Measurements from ENCODE around the gene LTB4R. TPM values are rescaled to one million over a fixed set of nuclear protein-coding genes. Genes with fewer than 3 reads are reported as not detected.
A peak's percentile ranks its signal among the peaks of the same experiment; 100 is the strongest.
"Not testable (repeated sequence)": the region's sequence is repeated elsewhere in the genome, so short reads cannot be mapped to it uniquely, and the experiment has no call there.

LTB4R gene
- total and polyA plus RNA-seq, 9 of the 15 experiments (the other 6 are each of a cell fraction or from before 2014, with no cell fraction given), result 0.38 to 10.5 (median 2.8) TPM

- in situ Hi-C loops (cut with MboI); H3K79me2 ChIP-seq (ENCODE audit: control insufficient read depth, insufficient read depth, low read length); H3K4me1 ChIP-seq (replicated peaks in 1 of 2; ENCODE audit: control insufficient read depth in 2 of 2, insufficient read depth in 2 of 2, low read length in 2 of 2); H3K9me1 ChIP-seq (ENCODE audit: control insufficient read depth, insufficient read depth, low read length); POLR2A ChIA-PET; H4K20me1 ChIP-seq (replicated peaks; ENCODE audit: control insufficient read depth, insufficient read depth, low read length); H3K36me3 ChIP-seq (ENCODE audit: control insufficient read depth, insufficient read depth, low read length); ATAC-seq; H2AFZ ChIP-seq (ENCODE audit: low read depth, low read length); CTCF ChIA-PET (ENCODE audit: low intra/inter-chr PET ratio); H3K9ac ChIP-seq (ENCODE audit: insufficient read depth in 1 of 2, low read depth in 2 of 2, low read length in 2 of 2); FAIRE-seq; intact Hi-C loops (cut with micrococcal nuclease); BruUV-seq (replicated peaks); H3K27ac ChIP-seq (ENCODE audit: extremely low read depth, low read depth, low read length); H3K27me3 ChIP-seq (ENCODE audit: control insufficient read depth in 2 of 2, insufficient read depth in 2 of 2, low read length in 2 of 2); H3K4me3 ChIP-seq; DNase-seq (ENCODE audit: extremely low read depth in 1 of 4, low spot score in 3 of 4); H3K9me3 ChIP-seq (replicated peaks; ENCODE audit: control insufficient read depth, insufficient read depth, low read depth, low read length); H3K4me2 ChIP-seq (ENCODE audit: insufficient read depth, low read length): not testable (repeated sequence)
- WGBS (ENCODE audit: insufficient coverage, low coverage, missing lambda C conversion rate), result 7% methylated on average over 1 of the region's 3 CpGs
- TF ChIP-seq RBM25 (IDR thresholded peaks at IDR 0.05; ENCODE audit: low read depth, low read length, severe bottlenecking), result peak; percentile 17
These were observed 43.2 kb downstream of the LTB4R start for GRCh38 chr14:24354482-24354825.

DNA sequence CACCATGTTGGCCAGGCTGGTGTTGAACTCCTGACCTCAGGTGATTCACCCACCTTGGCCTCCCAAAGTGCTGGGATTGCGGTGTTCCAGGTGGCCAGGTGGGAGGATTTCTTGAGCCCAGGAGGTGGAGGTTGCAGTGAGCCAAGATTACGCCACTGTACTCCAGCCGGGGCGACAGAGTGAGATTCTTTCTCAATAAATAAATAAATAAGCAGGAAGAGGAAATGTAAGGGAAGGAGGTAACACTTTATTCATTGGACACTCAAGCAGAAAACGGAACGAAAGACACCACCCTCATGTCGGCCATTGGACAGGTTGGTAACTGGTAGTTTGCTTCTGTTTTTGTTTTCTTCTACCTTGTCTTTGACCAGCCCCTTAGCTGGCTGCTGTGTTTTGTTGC, 43.7 kb downstream of the LTB4R start:
- in situ Hi-C loops (cut with MboI) (no loop called here), intact Hi-C loops (cut with micrococcal nuclease) (no loop called here)
- POLR2A ChIA-PET, result interaction anchor here (0.7 kb wide), 1 partner anchor 11 kb away, joined by 3 read pairs; no protein-coding TSS in a partner anchor
- no peaks in the 10 kb centered on the region for H3K36me3 ChIP-seq (ENCODE audit: control insufficient read depth, insufficient read depth, low read length)
- FAIRE-seq, result no peak
- H3K4me1 ChIP-seq (replicated peaks in 1 of 2; ENCODE audit: control insufficient read depth in 2 of 2, insufficient read depth in 2 of 2, low read length in 2 of 2), result peaks cover 0 to 3% of the 10 kb centered on the region in 2 experiments; a peak in 3 of 5 replicates
- no TSS peak for BruUV-seq (replicated peaks)
- H3K9me1 ChIP-seq (ENCODE audit: control insufficient read depth, insufficient read depth, low read length), result no peaks in the 10 kb centered on the region
- no peak for ATAC-seq
- H2AFZ ChIP-seq (ENCODE audit: low read depth, low read length), result peak overlapping the region; percentile 24; the same call in 1 of the 2 replicates
- no peak for DNase-seq (ENCODE audit: extremely low read depth in 1 of 4, low spot score in 3 of 4)
- 34% methylated on average over 6 of the region's 7 CpGs for WGBS (ENCODE audit: insufficient coverage, low coverage, missing lambda C conversion rate)
- no peak overlapping the region for H3K9ac ChIP-seq (ENCODE audit: insufficient read depth in 1 of 2, low read depth in 2 of 2, low read length in 2 of 2)
- H3K9me3 ChIP-seq (replicated peaks; ENCODE audit: control insufficient read depth, insufficient read depth, low read depth, low read length), result no peaks in the 10 kb centered on the region; the same call in 1 of the 2 replicates
- H3K4me2 ChIP-seq (ENCODE audit: insufficient read depth, low read length), result no peak overlapping the region
- H4K20me1 ChIP-seq (replicated peaks; ENCODE audit: control insufficient read depth, insufficient read depth, low read length), result no peaks in the 10 kb centered on the region
- H3K27me3 ChIP-seq (ENCODE audit: control insufficient read depth in 2 of 2, insufficient read depth in 2 of 2, low read length in 2 of 2), result no peaks in the 10 kb centered on the region; a peak in 1 of 5 replicates
- H3K27ac ChIP-seq (ENCODE audit: extremely low read depth, low read depth, low read length), result no peak overlapping the region
- no peaks in the 10 kb centered on the region for H3K79me2 ChIP-seq (ENCODE audit: control insufficient read depth, insufficient read depth, low read length)
- CTCF ChIA-PET (ENCODE audit: low intra/inter-chr PET ratio), result no interaction called here
- no peak overlapping the region for H3K4me3 ChIP-seq
- TF ChIP-seq EGR1 (conservative IDR thresholded peaks at IDR 0.05) (no peak), CBX1 (IDR thresholded peaks at IDR 0.05; ENCODE audit: low read depth) (no peak), RBM17 (IDR thresholded peaks at IDR 0.05; ENCODE audit: borderline replicate concordance, low read depth, low read length) (no peak), CBX8 (IDR thresholded peaks at IDR 0.05; ENCODE audit: borderline replicate concordance, extremely low read depth, low read depth, low read length, poor library complexity, severe bottlenecking) (no peak), HIVEP1 (CRISPR knock-in tag; IDR thresholded peaks at IDR 0.05) (no peak), FIP1L1 (IDR thresholded peaks at IDR 0.05; ENCODE audit: low read depth, low read length, poor library complexity, severe bottlenecking) (no peak), PML (IDR thresholded peaks at IDR 0.05; ENCODE audit: low read length) (no peak), SETDB1 (IDR thresholded peaks at IDR 0.05; ENCODE audit: low read length) (no peak), PHF21A (IDR thresholded peaks at IDR 0.05; ENCODE audit: borderline replicate concordance, low read depth) (no peak), SMARCB1 (IDR thresholded peaks at IDR 0.05; ENCODE audit: insufficient read length, low read depth) (no peak), MLLT1 (IDR thresholded peaks at IDR 0.05) (no peak), RUNX1 (IDR thresholded peaks at IDR 0.05; ENCODE audit: low read depth) (no peak), KDM1A (IDR thresholded peaks at IDR 0.05) (no peak), IRF2 (CRISPR knock-in tag; IDR thresholded peaks at IDR 0.05) (no peak), RAD51 (IDR thresholded peaks at IDR 0.05; ENCODE audit: borderline replicate concordance, low read depth) (no peak), ZNF507 (tag; conservative IDR thresholded peaks at IDR 0.05) (no peak)
- TF ChIP-seq, protein P1, sequence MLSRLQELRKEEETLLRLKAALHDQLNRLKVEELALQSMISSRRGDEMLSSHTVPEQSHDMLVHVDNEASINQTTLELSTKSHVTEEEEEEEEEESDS (CRISPR knock-in tag; IDR thresholded peaks at IDR 0.05), result no peak

All from K562 (cell line).